PC-3 (cell line): ENCODE data around the gene BLOC1S1. TPM values are rescaled to one million over a fixed set of nuclear protein-coding genes. Genes with fewer than 3 reads are reported as not detected.
A peak's percentile ranks its signal among the peaks of the same experiment; 100 is the strongest.

Experiments used
- ATAC-seq: fragments of 200-7000 bp; cut with Tn5 transposase; 2 replicates; pipeline ENCODE4 v1.9.1; 2020; ENCODE audit warnings: mild to moderate bottlenecking, moderate library complexity
- BruUV-seq: library from RNA; stranded (reverse); fragments of 400-500 nt; replicated peaks from 2 replicates; lab custom pipeline; 2021; lab: Mats Ljungman, UMichigan
- CTCF ChIA-PET: fragments of 300-600 bp; sonication (Branson Sonifier 250); formaldehyde crosslinking; loops from one replicate; lab custom pipeline; 2022; ENCODE audit warnings: antibody characterized with exemption; lab: Charles Lee
- POLR2A ChIA-PET: fragments of 300-600 bp; sonication (Branson Sonifier 250); formaldehyde crosslinking; loops from one replicate; lab custom pipeline; 2022; ENCODE audit warnings: antibody characterized with exemption; ENCODE audit not compliant: unreplicated experiment; lab: Charles Lee
- DNase-seq: peaks from one replicate; pipeline ENCODE4 v3.0.0-alpha.2; 2015
- H2AFZ ChIP-seq: fragments of 300-600 bp; sonication (generic); 2 replicates; pipeline ENCODE4 v1.6.0; 2016; ENCODE audit warnings: antibody characterized with exemption, low read length
- H3F3A ChIP-seq: fragments of 300-600 bp; sonication (generic); one replicate; pipeline ENCODE4 v1.6.0; 2017; ENCODE audit warnings: antibody characterized with exemption, low read length, control low read depth, mild to moderate bottlenecking; ENCODE audit not compliant: unreplicated experiment
- H3K27ac ChIP-seq: fragments of 300-600 bp; sonication (generic); 2 replicates; pipeline ENCODE4 v1.5.1; 2016; ENCODE audit warnings: mild to moderate bottlenecking, low read length
- H3K27me3 ChIP-seq: fragments of 300-600 bp; sonication (generic); 2 replicates; pipeline ENCODE4 v1.6.1; 2016; ENCODE audit warnings: low read length, mixed read lengths
- H3K36me3 ChIP-seq: fragments of 300-600 bp; sonication (generic); 2 replicates; pipeline ENCODE4 v1.6.1; 2016; ENCODE audit warnings: low read depth, mixed run types, low read length, mixed read lengths
- H3K4me1 ChIP-seq: fragments of 300-600 bp; sonication (generic); 2 replicates; pipeline ENCODE4 v1.5.1; 2016; ENCODE audit warnings: low read length; ENCODE audit not compliant: insufficient read depth
- H3K4me2 ChIP-seq: fragments of 300-600 bp; sonication (generic); 2 replicates; pipeline ENCODE4 v1.6.0; 2016; ENCODE audit warnings: low read length
- H3K4me3 ChIP-seq: fragments of 300-600 bp; sonication (generic); 2 replicates; pipeline ENCODE4 v1.5.1; 2016; ENCODE audit warnings: mild to moderate bottlenecking, low read length, mixed read lengths
- H3K79me2 ChIP-seq: fragments of 300-600 bp; sonication (generic); 2 replicates; pipeline ENCODE4 v1.6.1; 2017; ENCODE audit warnings: low read length, mixed read lengths
- H3K9ac ChIP-seq: fragments of 300-600 bp; sonication (generic); 2 replicates; pipeline ENCODE4 v1.6.0; 2016; ENCODE audit warnings: mild to moderate bottlenecking, low read length
- H3K9me2 ChIP-seq: fragments of 300-600 bp; sonication (generic); replicated peaks from 2 replicates; pipeline ENCODE4 v1.6.1; 2016; ENCODE audit warnings: mixed run types, low read length, mixed read lengths
- H3K9me3 ChIP-seq: fragments of 300-600 bp; sonication (generic); 2 replicates; pipeline ENCODE4 v1.6.1; 2016; ENCODE audit warnings: low read length, mixed read lengths
- H4K20me1 ChIP-seq: fragments of 300-600 bp; sonication (generic); 2 replicates; pipeline ENCODE4 v1.6.1; 2016; ENCODE audit warnings: low read length, mixed read lengths
- EZH2 ChIP-seq: fragments of 300-600 bp; sonication (generic); IDR thresholded peaks from one replicate; pipeline ENCODE4 v1.6.1; 2017; ENCODE audit warnings: antibody characterized with exemption, mild to moderate bottlenecking, low read length; ENCODE audit not compliant: unreplicated experiment
- EZH2phosphoT487 ChIP-seq: fragments of 300-600 bp; sonication (generic); IDR thresholded peaks from 2 replicates; pipeline ENCODE4 v1.6.1; 2018; ENCODE audit warnings: mild to moderate bottlenecking, antibody characterized with exemption, low read length, borderline replicate concordance
- intact Hi-C: fragments of 100-400 bp; cut with micrococcal nuclease; formaldehyde crosslinking; loops from 2 replicates; pipeline ENCODE4 v1.9.0; 2023
- total RNA-seq: library from RNA; depleted of rRNA; stranded (reverse); fragments of >200 nt; gene quantifications from 2 replicates; pipeline ENCODE4 v1.2.3, GENCODE V29; 2014
- TF ChIP-seq, protein P1 (sequence below): fragments of 300-600 bp; sonication (generic); conservative IDR thresholded peaks from 2 replicates; pipeline ENCODE4 v1.5.1; 2017; ENCODE audit warnings: antibody characterized with exemption, low read depth, mild to moderate bottlenecking, low read length

Gene BLOC1S1
- total RNA-seq, 1 experiment from 2014 or later, result 90.8 TPM

DNA sequence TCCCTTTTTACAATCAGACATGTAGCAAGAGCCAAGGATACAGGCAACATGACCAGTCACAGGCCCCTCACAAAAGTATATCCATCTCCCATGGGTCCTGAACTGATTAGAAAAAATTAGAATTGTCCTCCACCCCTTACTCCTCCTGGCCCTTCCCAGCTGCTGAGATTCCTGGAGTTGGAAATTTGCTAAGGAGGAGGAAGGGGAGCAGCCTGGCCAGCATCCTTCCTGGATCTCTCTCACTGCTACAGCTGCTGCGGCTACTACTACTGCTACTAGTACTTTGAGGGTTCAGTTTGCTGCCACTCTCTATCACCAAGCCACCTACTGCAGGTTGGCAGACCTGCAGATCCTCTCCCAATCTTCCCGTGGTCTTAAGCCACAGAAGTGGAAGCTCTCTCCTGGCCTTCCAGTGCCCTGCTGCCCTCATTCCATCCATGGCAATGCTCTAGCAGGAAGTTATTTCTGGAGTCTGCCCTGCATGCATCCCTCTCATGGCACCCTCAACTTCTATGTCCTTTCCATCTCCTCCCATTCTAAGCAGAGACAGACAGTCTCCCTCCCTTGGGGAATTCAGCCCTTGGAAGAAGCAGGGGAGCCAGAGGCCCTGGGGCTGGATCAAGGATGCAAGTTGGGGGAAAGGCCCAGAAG, 9.2 kb upstream of the BLOC1S1 start:
- CTCF ChIA-PET, result interaction anchor here (0.6 to 1.8 kb wide), 2 partner anchors 20 to 25 kb away, joined by 5 to 8 read pairs; a partner anchor contains a TSS
- Histone ChIP-seq H4K20me1 (no peaks in the 10 kb centered on the region), H3K27me3 (no peaks in the 10 kb centered on the region), H3K79me2 (no peaks in the 10 kb centered on the region), H3F3A (no peaks in the 10 kb centered on the region), H3K36me3 (no peaks in the 10 kb centered on the region), H2AFZ (peak overlapping the region; percentile 64; the same call in 1 of the 2 replicates), H3K9ac (no peak overlapping the region), H3K9me3 (no peaks in the 10 kb centered on the region), H3K4me2 (peak overlapping the region; percentile 91), H3K4me3 (peak overlapping the region; percentile 68; the same call in 1 of the 2 replicates), H3K4me1 (peaks cover 14% of the 10 kb centered on the region), H3K27ac (no peak overlapping the region), H3K9me2 (no peaks in the 10 kb centered on the region)
- POLR2A ChIA-PET, result no interaction called here
- TF ChIP-seq EZH2 (no peak), EZH2phosphoT487 (no peak)
- TF ChIP-seq, protein P1, sequence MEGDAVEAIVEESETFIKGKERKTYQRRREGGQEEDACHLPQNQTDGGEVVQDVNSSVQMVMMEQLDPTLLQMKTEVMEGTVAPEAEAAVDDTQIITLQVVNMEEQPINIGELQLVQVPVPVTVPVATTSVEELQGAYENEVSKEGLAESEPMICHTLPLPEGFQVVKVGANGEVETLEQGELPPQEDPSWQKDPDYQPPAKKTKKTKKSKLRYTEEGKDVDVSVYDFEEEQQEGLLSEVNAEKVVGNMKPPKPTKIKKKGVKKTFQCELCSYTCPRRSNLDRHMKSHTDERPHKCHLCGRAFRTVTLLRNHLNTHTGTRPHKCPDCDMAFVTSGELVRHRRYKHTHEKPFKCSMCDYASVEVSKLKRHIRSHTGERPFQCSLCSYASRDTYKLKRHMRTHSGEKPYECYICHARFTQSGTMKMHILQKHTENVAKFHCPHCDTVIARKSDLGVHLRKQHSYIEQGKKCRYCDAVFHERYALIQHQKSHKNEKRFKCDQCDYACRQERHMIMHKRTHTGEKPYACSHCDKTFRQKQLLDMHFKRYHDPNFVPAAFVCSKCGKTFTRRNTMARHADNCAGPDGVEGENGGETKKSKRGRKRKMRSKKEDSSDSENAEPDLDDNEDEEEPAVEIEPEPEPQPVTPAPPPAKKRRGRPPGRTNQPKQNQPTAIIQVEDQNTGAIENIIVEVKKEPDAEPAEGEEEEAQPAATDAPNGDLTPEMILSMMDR, result no peak
- intact Hi-C loops, result no loop called here
- ATAC-seq, result no peak
- no TSS peak for BruUV-seq
- DNase-seq, result no peak

DNA sequence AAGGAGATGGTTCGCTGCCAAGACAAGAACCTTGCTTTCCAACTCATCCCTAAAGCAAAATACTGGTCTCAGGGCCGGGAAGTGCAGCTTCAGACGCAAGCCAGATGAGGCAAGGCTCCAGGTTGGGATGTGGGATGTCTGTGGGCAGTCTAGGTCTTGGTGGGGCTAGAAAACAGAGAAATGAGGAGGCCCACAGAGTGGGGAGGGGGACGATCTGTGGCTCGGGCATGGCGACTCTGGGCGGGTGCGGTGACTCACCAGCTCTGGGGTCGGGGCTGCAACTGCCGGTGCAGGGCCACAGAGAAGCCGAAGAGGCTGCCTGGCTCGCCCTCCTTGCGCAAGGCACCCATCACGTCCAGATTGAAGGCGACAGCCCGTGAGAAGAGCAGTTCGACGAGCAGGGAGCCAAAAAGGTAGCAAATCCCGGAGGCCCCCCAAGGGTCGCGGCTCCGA, 8.6 kb upstream of the BLOC1S1 start:
- Histone ChIP-seq H3K27ac (no peak overlapping the region), H3K9me2 (no peaks in the 10 kb centered on the region), H3K4me2 (peak overlapping the region; percentile 91), H3K79me2 (no peaks in the 10 kb centered on the region), H3K27me3 (no peaks in the 10 kb centered on the region), H3K36me3 (no peaks in the 10 kb centered on the region), H3F3A (no peaks in the 10 kb centered on the region), H3K4me3 (peak overlapping the region; percentile 68), H3K4me1 (peaks cover 14% of the 10 kb centered on the region), H3K9me3 (no peaks in the 10 kb centered on the region), H2AFZ (peak overlapping the region; percentile 64; the same call in 1 of the 2 replicates), H4K20me1 (no peaks in the 10 kb centered on the region), H3K9ac (no peak overlapping the region)
- intact Hi-C loops, result no loop called here
- no TSS peak for BruUV-seq
- POLR2A ChIA-PET, result no interaction called here
- DNase-seq (no peak), ATAC-seq (peak; percentile 17)
- TF ChIP-seq EZH2 (no peak), EZH2phosphoT487 (no peak)
- TF ChIP-seq, protein P1, result no peak
- CTCF ChIA-PET, result interaction anchor here (0.6 to 1.0 kb wide), 2 partner anchors 20 to 26 kb away, joined by 6 to 8 read pairs; a partner anchor contains a TSS
